HG03159 (cell line): Measurements from ENCODE around the gene SPRR1B.
"Not testable (repeated sequence)": the region's sequence is repeated elsewhere in the genome, so short reads cannot be mapped to it uniquely, and the experiment has no call there.

Experiments used
- ATAC-seq: cut with Tn5 transposase; IDR thresholded peaks from one replicate; pipeline ENCODE4 v1.9.1; 2021; ENCODE audit warnings: mild to moderate bottlenecking, moderate library complexity; ENCODE audit not compliant: unreplicated experiment

SPRR1B gene

DNA sequence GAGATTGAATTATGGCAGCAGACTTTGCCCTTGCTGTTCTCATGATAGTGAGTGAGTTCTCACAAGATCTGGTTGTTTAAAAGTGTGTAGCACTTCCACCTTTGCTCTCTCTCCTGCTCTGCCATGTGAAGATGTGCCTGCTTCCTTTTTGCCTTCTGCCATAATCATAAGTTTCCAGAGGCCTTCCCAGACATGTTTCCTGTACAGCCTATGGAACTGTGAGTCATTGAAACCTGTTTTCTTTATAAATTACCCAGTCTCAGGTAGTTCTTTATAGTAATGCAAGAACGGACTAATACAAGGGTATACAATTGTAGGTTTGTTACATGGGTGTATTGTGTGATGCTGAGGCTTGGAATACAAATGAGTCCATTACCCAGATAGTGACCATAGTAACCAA, 4.2 kb downstream of the SPRR1B start:
- no peak for ATAC-seq

DNA sequence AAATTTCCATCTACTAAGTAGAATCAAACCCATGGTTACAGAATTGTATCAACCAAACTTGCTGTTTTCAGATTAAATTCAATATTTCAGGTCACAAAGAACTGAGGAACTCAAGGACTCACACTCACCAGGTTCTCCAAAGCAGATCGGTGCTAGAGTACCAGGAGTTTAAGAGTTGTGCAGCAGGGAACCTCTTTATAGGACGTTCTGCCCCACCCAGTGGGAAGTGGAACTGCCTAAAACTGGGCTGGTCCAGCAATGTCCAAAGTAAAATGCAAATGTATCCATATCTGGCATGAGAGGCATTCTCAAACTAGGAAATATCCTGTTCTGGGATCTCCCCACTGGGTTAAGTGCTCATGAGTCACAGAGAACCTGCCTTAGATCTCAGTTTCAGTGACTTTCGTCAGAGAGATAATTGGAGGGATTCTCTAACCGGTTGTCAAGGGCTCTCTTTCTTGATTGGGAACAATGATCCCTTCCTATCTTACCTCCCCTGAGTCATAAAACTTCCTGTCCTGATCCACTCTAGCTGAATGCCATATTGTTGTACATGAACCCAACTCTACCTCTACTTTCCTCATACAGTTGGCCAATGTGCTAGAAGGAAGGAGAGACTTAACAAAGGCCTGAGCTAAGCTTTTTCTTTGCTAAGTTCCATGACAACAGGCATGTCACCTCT, 10.1 kb downstream of the SPRR1B start, which contains the start of gene SPRR2D:
Gene SPRR2D (minus strand): TSS at position 171 of the 682 bp plus-strand sequence. CDS start 774 bp downstream, outside the sequence.
- ATAC-seq, result no peak

DNA sequence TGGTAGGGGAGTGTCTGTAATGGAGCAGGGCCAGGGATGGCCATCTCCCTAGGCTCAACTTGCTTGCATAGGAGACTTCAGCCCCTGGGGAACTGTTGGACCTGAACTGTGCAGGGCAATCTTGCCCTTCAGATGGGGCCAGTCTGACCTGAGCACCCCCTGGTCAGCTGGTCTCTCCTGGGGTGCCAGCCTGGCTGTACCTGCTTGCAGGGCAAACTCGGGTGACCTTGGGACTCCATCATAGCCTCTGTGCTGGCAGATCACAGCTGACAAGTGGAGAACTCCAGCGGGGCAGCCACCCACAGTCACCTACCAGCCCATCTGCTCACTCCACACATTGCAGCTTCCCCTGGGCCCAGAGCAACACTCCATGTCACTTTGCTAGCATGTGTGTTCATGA, 18.2 kb downstream of the SPRR1B start:
- ATAC-seq, result no peak

DNA sequence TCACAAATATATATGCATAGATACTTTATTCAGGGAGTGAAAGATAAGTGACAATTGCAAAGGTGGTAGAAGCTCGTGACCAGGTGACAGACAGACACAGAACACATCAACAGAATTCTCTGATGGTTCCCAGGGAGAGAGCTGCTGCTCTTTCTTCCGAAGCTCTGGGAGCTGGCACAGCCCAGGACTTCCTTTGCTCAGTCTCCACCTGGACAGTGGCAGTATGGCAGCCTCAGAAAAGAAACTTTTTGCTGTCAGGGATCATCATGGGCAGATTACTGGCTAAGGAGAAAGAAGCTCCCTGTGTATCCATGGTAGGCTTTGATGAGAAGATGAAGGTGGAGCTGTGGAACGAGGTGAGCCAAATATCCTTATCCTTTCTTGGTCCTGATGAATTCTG, 25.1 kb downstream of the SPRR1B start:
- ATAC-seq, result not testable (repeated sequence)

DNA sequence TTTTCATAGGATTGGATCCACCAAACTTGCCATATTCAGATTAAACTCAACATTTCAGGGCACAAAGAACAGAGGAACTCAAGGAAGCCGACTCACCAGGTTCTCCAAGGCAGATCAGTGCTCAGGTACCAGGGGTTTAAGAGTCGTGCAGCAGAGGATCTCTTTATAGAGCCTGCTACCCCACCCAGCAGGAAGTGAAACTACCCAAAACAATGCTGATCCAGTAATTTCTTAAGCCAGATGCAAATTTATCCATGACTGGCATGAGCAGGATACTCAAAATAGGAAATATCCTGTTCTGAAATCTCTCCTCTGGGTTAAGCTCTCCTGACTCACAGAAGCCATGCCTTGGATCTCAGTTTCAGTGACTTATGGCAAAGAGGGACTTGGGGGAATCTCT, 26.4 kb downstream of the SPRR1B start, which contains the start of gene SPRR2A:
Gene SPRR2A (minus strand): TSS at position 138 of the 400 bp plus-strand sequence. CDS start 777 bp downstream, outside the sequence.
- no peak for ATAC-seq

DNA sequence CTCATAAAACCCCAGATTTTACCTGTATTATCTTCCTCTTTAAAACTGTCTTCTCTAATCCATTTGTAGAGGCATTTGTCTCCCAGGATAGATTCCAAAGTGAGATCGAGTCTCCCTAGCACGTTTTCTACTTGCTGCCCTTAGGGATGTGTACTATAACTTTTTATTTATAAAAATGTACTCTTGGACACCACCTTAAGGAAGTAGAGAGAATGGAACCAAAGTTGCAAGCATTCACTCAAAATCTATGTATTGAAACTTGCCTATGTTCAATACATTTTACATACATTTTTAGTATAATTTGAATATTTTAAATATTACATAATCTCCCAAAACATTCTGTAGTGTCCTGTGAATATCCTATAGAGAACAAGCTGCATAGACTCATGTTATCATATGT, 27.2 kb downstream of the SPRR1B start:
- ATAC-seq, result no peak

DNA sequence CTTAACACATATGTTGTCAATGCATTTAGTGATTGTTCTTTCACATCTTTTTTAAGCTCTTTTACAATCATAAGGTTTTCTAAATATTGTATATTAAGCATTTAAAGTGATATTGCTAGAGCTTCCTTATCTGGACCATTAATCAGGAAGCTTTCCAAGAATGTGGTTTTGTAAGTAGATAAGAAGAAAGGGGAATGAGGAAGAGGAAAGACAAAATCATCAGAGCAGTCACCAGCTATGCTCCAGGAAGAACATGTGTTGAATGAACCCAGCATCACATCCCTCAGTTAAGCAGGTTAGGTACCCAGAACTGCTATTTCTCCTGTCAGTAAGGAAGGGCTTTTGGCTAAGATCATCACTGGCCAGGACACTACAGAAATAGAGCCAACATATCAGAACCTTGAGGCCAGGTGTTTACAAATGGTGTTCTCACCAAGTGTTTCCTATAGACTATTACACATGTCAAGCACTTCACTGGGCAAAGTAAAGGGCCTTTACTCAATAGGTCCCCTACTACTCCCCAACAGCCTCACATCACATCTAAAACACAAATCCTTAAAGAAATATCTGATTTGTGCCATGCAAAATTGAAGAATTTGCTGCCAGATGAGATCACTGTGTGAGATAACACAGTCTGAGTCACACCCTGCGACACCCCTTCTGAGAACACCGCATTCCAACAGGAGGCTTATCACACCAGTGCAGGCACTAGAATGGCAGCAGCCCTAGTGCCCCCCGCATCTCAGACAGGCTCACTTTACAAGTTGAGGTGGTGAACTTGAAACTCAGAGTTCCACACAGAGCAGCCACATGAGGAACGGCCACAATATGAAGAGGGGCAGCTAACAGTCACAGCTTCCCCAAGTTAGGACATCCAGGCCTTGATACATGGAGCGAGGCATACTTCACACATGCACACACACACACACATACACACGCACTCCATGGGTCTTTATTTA, 28.1 kb downstream of the SPRR1B start:
- ATAC-seq, result no peak

DNA sequence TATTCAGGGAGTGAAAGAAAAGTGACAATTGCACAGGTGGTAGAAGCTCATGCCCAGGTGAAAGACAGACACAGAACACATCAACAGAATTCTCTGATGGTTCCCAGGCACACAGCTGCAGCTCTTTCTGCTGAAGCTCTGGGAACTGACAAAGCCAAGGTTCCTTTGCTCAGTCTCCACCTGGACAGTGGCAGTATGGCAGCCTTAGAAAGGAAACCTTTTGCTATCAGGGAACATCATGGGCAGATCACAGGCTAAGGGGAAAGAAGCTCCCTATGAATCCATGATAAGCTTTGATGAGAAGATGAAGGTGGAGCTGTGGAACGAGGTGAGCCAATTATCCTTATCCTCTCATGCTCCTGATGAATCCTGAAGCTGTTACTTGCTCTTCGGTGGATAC, 39.2 kb downstream of the SPRR1B start:
- ATAC-seq, result no peak

DNA sequence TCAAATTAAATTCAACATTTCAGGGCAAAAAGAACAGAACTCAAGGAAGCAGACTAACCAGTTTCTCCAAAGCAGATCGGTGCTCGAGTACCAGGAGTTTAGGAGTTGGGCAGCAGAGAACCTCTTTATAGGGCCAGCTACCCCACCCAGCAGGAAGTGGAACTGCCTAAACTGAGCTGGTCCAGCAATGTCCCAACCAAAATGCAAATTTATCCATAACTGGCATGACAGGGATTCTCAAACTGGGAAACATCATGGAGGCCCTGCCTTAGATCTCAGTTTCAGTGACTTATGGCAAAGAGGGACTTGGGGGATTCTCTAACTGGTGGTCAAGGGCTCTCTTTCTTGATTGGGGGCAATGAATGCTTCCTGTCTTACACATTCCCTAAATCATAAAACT, 40.5 kb downstream of the SPRR1B start, which contains the start of gene SPRR2B:
Gene SPRR2B (minus strand): TSS at position 101 of the 400 bp plus-strand sequence. CDS start 772 bp downstream, outside the sequence.
- no peak for ATAC-seq

DNA sequence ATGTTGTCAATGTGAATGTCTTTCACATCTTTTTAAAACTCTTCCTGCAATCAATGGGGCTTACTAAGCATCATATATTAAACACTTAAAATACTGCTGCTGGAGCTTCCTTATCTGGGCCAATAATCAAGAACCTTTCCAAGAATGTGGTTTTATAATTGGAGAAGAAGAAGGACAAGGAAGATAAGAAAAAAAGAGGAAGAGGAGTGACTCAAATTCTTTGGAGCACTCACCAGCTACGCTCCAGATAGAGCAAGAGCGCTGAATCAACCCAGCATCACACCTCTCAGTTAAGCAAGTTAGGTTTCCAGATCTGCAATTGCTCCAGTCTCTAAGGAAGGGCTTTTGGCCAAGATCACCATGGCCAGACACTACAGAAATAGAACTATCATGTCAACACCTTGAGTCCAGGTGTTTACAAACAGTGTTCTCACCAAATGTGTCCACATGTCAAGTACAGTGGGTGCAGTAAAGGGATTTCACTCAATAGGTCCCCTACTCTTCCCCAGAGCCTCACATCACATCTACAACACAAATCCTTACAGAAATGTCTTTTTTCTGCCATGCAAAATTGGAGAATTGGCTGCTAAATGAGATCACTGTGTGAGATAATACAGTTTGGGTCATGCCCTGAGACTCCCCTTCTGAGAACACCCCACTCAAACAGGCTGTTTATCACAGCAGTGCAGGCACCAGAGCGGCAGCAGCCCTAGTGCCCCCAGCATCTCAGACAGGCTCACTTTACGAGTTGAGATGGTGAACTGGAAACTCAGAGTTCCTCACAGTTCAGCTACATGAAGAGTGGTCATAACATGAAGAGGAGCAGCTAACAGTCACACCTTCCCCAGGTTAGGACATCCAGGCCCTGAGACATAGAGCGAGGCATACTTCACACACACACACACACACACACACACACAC, 42.1 kb downstream of the SPRR1B start:
- ATAC-seq, result no peak

DNA sequence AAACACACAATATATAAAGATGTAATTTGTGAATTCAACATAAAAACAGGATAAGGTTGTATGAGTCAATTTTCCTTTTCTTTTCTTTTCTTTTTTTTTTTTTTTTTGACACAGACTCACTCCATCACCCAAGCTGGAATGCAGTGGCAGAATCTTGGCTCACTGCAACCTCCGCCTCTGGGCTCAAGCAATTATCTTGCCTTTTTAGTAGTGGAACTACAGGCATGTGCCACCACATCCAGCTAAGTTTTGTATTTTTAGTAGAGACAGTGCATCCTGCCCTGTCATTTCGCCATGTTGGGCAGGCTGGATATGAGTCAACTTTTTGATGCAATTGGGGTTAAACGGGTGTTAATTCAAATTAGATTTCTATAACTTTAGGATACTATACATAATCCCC, 50.7 kb downstream of the SPRR1B start:
- no peak for ATAC-seq
